K562 (cell line): ENCODE results near the gene TMLHE.
"Not testable (repeated sequence)": the region's sequence is repeated elsewhere in the genome, so short reads cannot be mapped to it uniquely, and the experiment has no call there.

Source experiments
- CBFB ChIP-seq: sonication (generic); formaldehyde crosslinking; IDR thresholded peaks from 2 replicates; pipeline ENCODE4 v1.4.0; 2020; ENCODE audit warnings: mild to moderate bottlenecking, missing genetic modification reagents
- CTCF ChIP-seq, 3 experiments: IDR thresholded peaks in 2 of 3; conservative IDR thresholded peaks in 1 of 3; 2 replicates each; pipeline ENCODE4 v1.5.1; 2011 to 2012; ENCODE audit warnings: low read length in 3 of 3, mild to moderate bottlenecking in 3 of 3, control low read depth in 2 of 3, improper control_type of control experiment in 1 of 3, inconsistent platforms in 1 of 3, low read depth in 1 of 3, mixed read lengths in 1 of 3, moderate library complexity in 1 of 3; ENCODE audit not compliant: insufficient read depth in 2 of 3
- HCFC1 ChIP-seq: IDR thresholded peaks from 2 replicates; pipeline ENCODE4 v1.6.1; 2012; ENCODE audit warnings: low read depth, low read length, improper control_type of control experiment
- NFIC ChIP-seq: fragments of 450-650 bp; IDR thresholded peaks from 2 replicates; pipeline ENCODE4 v1.6.1; 2017; ENCODE audit warnings: mild to moderate bottlenecking, inconsistent platforms
- POLR2AphosphoS2 ChIP-seq: IDR thresholded peaks from 2 replicates; pipeline ENCODE4 v1.6.1; 2012; ENCODE audit warnings: low read length, improper control_type of control experiment
- POLR2AphosphoS5 ChIP-seq: IDR thresholded peaks from 2 replicates; pipeline ENCODE4 v1.6.1; 2011; ENCODE audit warnings: mild to moderate bottlenecking, low read depth, low read length, moderate library complexity; ENCODE audit not compliant: control insufficient read depth, insufficient read depth
- RBM25 ChIP-seq: fragments of 200-400 bp; formaldehyde crosslinking; IDR thresholded peaks from 2 replicates; pipeline ENCODE4 v1.6.1; 2018; ENCODE audit warnings: low read length, low read depth, moderate library complexity; ENCODE audit not compliant: severe bottlenecking
- REST ChIP-seq, 2 experiments: fragments of 450-650 bp; formaldehyde crosslinking in 1 of 2; IDR thresholded peaks; 2 replicates each; pipeline versions ENCODE4 v1.4.0 to v1.6.1; 2014 to 2020; ENCODE audit warnings: mild to moderate bottlenecking in 2 of 2, borderline replicate concordance in 1 of 2, low read depth in 1 of 2
- UBTF ChIP-seq, 2 experiments: IDR thresholded peaks; 2 replicates each; pipeline ENCODE4 v1.6.1; 2012; ENCODE audit warnings: improper control_type of control experiment in 2 of 2, low read depth in 2 of 2, low read length in 2 of 2, borderline replicate concordance in 1 of 2

- TF ChIP-seq RBM25; POLR2AphosphoS5; CTCF (IDR thresholded peaks at IDR 0.05 in 2 of 3, conservative IDR thresholded peaks at IDR 0.05 in 1 of 3; ENCODE audit: insufficient read depth in 2 of 3, low read depth in 1 of 3, low read length in 3 of 3); NFIC; UBTF (IDR thresholded peaks at IDR 0.05; ENCODE audit: borderline replicate concordance in 1 of 2, low read depth in 2 of 2, low read length in 2 of 2); REST (IDR thresholded peaks at IDR 0.05; ENCODE audit: borderline replicate concordance); REST (CRISPR knock-in tag; IDR thresholded peaks at IDR 0.05; ENCODE audit: low read depth); CBFB; POLR2AphosphoS2; HCFC1: not testable (repeated sequence)
Measured at GRCh38 chrX:155477136-155477535, 135.6 kb downstream of the TMLHE start.
